Fibroblast of skin of back (primary cell): ENCODE measurements around the gene LCN9.
"Not testable (repeated sequence)": the region's sequence is repeated elsewhere in the genome, so short reads cannot be mapped to it uniquely, and the experiment has no call there.

Experiments
- DNase-seq: peaks from one replicate; pipeline ENCODE4 v3.0.0-alpha.2; 2013

Gene LCN9

DNA sequence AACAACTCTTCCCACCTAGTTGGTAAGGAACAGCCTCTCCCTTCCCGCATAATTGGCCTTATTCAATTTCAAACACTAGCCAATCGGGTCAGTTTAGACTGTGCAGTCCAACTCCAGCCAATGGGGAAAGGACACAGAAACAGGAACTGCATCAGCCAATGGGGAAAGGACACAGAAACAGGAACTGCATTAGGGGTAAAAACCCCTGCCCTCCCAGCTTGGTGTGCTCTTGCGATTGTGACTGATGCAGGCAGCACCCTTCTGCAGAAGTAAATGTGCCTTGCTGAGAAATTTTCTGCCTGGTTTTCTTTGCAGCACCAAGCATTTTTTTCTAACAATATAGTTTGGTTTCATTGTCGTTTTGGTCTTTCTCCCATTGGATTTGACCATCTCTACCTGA lies 15.2 kb upstream of the LCN9 start:
- DNase-seq: no peak

DNA sequence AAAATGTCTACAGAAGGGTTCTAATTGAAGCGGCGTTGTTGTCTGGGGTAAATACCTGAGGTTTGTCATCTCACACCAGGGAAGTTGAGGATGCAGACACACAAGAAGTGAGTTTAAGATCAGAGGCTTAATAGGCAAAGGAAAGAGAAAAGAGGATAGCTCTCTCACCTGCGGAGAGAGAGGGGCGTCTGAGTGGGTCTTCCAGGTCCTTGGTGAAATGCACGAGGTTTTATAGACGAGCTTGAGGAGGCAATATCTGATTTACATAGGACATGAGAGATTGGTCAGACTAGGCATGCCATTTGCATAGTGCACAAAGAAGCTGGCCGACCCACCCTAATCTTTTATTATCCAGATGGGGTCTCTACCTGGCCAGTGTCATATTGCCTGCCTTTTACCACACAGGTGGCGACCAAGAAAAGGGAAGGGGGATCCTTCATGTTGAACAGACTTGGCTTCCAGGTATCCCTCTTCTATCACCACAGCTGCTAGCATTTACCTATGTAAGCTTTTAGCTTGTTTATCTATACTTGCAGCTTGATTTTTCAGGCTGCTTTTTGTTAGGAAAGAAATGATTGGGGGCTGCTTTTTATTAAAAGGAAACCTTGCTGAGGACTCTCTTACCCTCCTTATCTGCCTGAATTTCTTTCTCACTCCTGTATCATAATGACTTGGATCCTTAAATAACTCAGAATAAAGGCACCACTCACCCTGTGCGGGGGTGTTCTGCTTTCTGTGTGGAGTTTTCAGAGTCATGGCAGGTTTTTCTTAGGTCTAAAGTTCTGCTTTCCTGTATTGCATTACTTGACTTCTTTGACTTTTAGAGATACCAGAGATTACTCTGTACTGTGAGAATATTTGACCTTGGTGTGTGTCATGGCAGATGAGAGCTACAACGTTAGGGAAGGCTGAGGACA lies 14.4 kb upstream of the LCN9 start:
- DNase-seq: no peak

- no peak for DNase-seq
Observed at GRCh38 chr9:135649508-135649907, 13.6 kb upstream of the LCN9 start.

DNA sequence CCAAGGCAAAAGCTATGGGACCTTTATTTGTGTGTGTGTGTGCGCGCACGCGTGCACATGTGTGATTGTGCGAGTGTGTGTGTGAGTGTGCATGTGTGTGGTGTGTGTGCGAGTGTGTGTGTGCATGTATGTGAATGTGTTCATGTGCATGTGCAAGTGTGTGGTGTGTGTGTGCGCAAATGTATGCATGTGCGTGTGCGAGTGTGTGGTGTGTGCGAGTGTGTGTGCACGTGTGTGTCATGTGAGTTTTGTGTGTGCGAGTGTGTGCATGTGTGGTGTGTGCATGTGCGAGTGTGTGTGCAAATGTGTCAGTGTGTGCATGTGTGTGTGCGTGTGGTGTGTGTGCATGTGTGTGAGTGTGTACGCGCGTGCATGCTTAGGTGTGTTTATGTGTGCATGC lies 12.7 kb upstream of the LCN9 start:
- DNase-seq: no peak

- no peak for DNase-seq
Observed at GRCh38 chr9:135655317-135655716, 7.8 kb upstream of the LCN9 start.

DNA sequence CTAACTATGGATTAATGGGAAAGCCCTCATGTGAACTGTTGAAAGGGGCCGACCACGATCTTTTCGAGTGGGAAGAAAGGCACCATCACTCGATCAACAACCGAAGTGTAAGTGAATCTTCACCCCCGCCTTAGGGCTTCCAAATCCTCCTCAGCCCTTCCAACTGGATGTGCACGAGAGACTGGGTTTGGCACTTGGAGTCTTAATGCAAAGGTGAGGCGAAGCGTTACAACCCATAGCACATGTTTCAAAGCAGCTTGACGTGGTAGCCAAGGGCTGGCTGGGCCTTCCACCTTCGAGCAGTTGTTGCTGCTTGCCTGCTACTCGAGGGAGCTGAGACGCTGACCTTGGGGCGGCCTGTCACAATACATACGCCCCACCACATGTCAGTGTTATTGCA lies 5.7 kb upstream of the LCN9 start:
- no peak for DNase-seq

DNA sequence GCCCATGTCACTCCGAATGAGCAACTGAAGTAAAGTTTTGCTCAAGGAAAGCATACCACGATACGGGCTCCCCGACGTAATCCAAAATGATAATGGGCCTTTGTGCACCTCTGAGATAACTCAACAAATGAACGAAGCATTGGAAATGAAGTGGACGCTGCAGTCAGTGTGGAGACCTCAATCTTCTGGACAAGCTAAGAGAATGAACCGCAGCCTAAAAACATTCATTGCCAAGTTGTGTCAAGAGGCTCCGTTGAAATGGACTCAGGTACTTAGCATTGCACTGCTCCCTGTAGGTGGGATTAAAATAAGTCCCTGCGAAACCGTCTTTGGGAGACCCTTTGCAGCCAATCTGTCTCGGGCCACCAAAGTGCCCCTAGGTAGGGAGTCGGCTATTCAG lies 3.9 kb upstream of the LCN9 start:
- DNase-seq: no peak

GRCh38 chr9:135660407-135660806 lies 2.7 kb upstream of the LCN9 start:
- no peak for DNase-seq

- DNase-seq: no peak
Observed at GRCh38 chr9:135661816-135662560, 1.1 kb upstream of the LCN9 start.

GRCh38 chr9:135663451-135663770 lies 302 bp downstream of the LCN9 start:
- DNase-seq: no peak

- DNase-seq: no peak
Observed at GRCh38 chr9:135663857-135664256, 748 bp downstream of the LCN9 start.

- DNase-seq: no peak
Observed at GRCh38 chr9:135664266-135664665, 1.2 kb downstream of the LCN9 start.

DNA sequence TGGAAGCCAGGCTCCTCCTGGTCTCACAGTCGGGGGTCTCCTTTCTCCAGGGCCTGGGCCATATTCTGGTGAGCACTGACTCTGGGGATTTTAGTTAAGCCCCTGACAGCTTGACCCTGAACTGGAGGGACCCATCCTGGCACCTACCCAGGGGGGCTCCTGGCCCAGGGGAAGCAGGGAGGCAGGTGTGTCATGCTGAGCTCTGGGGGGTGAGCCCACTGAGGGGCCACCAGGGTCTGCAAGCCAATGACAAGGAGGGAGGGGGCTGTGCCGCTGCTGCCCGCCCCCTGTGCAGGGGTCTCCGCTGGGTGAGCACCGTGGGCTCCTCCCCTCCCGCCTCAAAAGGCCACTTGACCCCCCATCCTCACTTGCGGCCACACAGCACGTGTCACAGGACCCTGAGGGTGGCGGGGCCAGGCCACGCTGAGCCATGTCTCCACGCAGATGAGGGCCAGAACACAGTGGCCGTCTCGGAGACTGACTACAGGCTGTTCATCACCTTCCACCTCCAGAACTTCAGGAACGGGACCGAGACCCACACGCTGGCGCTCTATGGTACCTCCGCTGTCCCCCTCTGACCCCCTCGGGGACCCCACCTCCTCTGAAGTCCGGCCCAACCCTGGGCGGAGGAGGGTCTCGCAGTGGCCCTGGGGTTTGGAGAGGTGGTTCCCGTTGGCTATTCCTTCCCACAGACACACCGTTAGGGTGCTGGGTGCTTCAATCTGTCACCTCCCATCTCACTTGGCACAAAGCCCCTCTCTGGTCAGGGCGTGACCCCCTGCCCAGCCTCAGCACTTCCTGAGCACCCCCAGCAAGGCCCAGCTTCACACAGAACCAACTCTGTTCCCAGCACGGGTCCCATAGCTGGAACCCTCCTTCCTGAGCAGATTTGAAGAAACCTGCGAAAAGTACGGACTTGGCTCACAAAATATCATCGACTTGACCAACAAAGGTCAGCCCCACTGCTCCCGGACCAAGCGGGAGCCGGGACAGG lies 2.0 kb downstream of the LCN9 start:
- DNase-seq: no peak

DNA sequence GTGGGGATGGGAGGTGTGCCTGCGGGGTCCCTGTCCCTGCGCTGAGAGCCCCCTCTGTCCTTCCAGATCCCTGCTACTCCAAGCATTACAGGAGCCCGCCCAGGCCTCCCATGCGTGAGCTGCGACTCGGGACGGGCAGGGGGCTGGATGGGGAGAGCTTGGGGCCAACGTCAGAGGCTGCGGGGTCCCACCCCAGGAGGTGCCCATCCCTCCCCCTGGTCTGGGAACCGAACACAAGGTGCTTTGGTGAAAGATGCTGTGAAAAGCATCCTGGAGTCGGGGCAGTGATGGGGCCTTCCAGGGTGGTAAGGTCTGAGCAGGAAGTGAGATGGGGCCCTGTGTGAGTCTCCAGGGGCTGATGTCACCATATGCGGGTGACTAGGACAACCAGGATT lies 2.7 kb downstream of the LCN9 start:
- DNase-seq: no peak

- DNase-seq: no peak
Observed at GRCh38 chr9:135666534-135667462, 3.7 kb downstream of the LCN9 start.

DNA sequence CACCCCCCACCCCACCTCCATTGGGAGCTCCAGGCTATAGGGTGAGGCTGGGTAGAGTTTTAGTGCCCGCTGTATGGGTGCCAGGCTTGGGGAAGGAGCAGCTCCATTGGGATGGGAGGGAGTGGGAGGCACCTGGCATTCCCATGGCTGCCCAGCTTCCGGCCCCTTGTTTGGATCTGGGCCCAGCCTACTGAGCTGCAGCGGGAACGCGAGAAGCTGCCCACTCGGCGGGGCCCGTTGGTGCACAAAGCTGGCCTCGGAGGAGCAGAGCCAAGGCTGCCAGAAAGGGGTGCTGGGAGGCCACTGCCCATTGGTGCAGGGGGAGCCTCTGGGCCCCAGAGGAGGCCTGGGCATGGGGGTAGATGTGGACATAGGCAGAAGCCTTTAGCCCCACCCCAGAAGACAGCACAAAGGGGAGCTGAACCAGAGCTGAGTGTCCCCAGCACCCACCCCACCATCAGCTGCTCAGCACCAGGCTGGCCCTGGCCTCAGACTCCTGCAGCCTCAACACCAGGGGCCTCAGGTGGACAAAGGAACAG lies 4.4 kb downstream of the LCN9 start:
- no peak for DNase-seq

GRCh38 chr9:135669018-135669417 lies 5.9 kb downstream of the LCN9 start:
- DNase-seq: not testable (repeated sequence)

GRCh38 chr9:135669616-135670285 lies 6.6 kb downstream of the LCN9 start:
- DNase-seq: no peak

DNA sequence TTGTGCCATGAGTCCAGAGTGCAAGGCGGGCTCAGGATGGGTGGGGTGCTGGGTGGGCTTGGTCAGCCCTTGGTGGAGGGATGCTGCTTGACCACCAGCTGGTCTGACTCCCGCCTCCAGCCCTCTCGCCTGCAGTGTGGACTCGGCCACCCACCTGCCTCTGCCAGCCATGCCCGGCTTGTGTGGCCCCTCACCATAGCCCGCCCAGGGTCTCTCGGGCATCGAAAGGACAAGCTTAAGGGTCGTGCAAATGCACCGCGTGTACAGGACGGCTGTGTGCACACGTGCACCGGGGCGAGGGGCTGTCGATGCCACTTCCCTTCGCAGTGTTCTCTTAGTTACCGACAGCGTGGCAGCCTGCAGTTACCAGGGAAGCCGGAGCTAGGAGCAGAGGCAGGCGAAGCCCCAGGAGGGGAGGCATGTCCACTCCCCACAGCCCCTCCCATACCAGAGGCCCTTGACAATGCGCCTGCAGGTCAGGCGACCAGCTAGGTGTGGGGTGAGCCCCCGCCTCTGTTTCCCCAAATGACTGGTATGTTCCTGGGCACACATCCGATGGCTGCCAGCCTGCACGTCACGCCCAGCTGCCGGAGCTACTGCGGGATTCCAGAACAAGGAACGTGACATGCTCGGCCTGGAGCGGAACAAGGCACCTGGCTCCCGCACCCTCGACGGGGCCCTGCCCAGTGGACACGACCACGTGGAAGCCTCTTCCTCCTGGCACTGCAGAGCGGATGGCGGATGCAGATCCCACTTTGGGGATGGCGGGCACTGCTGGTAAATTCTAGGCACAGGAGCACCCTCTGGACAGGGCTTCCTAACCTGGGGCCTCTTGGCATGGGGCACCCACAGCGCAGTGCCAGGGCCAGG lies 7.8 kb downstream of the LCN9 start:
- DNase-seq: no peak

- no peak for DNase-seq
Observed at GRCh38 chr9:135671591-135672041, 8.5 kb downstream of the LCN9 start.
